Activated T-cell treated with anti-CD3 and anti-CD28 coated beads, Interleukin-2, amount 50 U/mL, for 24 hours (primary cell): ENCODE data around the gene DNAL1.
A peak's percentile ranks its signal among the peaks of the same experiment; 100 is the strongest.

ENCODE experiments used
- DNase-seq: peaks from one replicate; pipeline ENCODE4 v3.0.0-alpha.2; 2020
- H3K27ac Mint-ChIP-seq: 2 replicates; pipeline ENCODE4 v1.8.0; 2020; ENCODE audit warnings: mild to moderate bottlenecking, mixed read lengths
- H3K27me3 Mint-ChIP-seq: 2 replicates; pipeline ENCODE4 v1.8.0; 2020; ENCODE audit warnings: mixed read lengths
- H3K36me3 Mint-ChIP-seq: 2 replicates; pipeline ENCODE4 v1.8.0; 2020; ENCODE audit warnings: low read depth, mixed read lengths
- H3K4me1 Mint-ChIP-seq: 2 replicates; pipeline ENCODE4 v1.8.0; 2020; ENCODE audit warnings: low read depth, mixed read lengths
- H3K4me3 Mint-ChIP-seq: 2 replicates; pipeline ENCODE4 v1.8.0; 2020; ENCODE audit warnings: mild to moderate bottlenecking, moderate library complexity, mixed read lengths
- H3K9me3 Mint-ChIP-seq: 2 replicates; pipeline ENCODE4 v1.8.0; 2020; ENCODE audit warnings: mixed read lengths

The DNAL1 gene, protein sequence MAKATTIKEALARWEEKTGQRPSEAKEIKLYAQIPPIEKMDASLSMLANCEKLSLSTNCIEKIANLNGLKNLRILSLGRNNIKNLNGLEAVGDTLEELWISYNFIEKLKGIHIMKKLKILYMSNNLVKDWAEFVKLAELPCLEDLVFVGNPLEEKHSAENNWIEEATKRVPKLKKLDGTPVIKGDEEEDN

GRCh38 chr14:73644531-73645247 lies at the start of gene DNAL1:
DNAL1 (plus strand) TSS chr14:73644986; CDS start chr14:73645040, 54 bp downstream.
- DNase-seq: peak; percentile 93
- peaks cover 4% of the 10 kb centered on the region for H3K36me3 Mint-ChIP-seq
- H3K4me3 Mint-ChIP-seq: peak within 1 kb of the TSS; percentile 90
- H3K27ac Mint-ChIP-seq: peak within 1 kb of the TSS; percentile 89
- peaks cover 21% of the 10 kb centered on the region for H3K4me1 Mint-ChIP-seq
- H3K27me3 Mint-ChIP-seq: no peaks in the 10 kb centered on the region
- H3K9me3 Mint-ChIP-seq: no peaks in the 10 kb centered on the region

- DNase-seq: no peak
- H3K27ac Mint-ChIP-seq: no peak overlapping the region
- no peak overlapping the region for H3K4me3 Mint-ChIP-seq
- H3K9me3 Mint-ChIP-seq: no peaks in the 10 kb centered on the region
- H3K36me3 Mint-ChIP-seq: no peaks in the 10 kb centered on the region
- no peaks in the 10 kb centered on the region for H3K4me1 Mint-ChIP-seq
- no peaks in the 10 kb centered on the region for H3K27me3 Mint-ChIP-seq
Observed at GRCh38 chr14:73599499-73599898, 45.3 kb upstream of the DNAL1 start.

DNA sequence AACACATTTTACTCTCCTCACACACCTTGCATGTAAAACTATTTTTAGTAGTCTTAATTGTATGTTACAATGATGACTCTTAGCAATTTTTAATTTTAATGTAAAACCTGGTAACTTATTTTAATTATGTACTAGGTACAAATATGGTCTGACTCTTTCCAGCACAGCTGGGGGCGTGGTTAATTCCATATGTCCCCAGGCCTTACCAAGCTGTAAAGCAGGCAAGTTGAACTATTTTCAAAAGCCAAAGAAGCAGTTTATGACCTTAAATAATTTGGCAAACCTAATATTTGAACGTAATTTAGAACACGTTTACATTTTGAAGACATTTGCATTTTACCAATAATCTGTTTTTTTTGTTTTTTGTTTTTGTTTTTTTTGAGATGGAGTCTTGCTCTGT lies 41.8 kb upstream of the DNAL1 start:
- Mint-ChIP-seq H3K27me3 (no peaks in the 10 kb centered on the region), H3K36me3 (no peaks in the 10 kb centered on the region), H3K4me3 (no peak overlapping the region), H3K9me3 (no peaks in the 10 kb centered on the region), H3K4me1 (no peaks in the 10 kb centered on the region), H3K27ac (no peak overlapping the region)
- no peak for DNase-seq

- H3K4me1 Mint-ChIP-seq: no peaks in the 10 kb centered on the region
- no peaks in the 10 kb centered on the region for H3K9me3 Mint-ChIP-seq
- no peak overlapping the region for H3K4me3 Mint-ChIP-seq
- no peaks in the 10 kb centered on the region for H3K36me3 Mint-ChIP-seq
- DNase-seq: no peak
- no peak overlapping the region for H3K27ac Mint-ChIP-seq
- H3K27me3 Mint-ChIP-seq: no peaks in the 10 kb centered on the region
Observed at GRCh38 chr14:73606271-73606670, 38.5 kb upstream of the DNAL1 start.

DNA sequence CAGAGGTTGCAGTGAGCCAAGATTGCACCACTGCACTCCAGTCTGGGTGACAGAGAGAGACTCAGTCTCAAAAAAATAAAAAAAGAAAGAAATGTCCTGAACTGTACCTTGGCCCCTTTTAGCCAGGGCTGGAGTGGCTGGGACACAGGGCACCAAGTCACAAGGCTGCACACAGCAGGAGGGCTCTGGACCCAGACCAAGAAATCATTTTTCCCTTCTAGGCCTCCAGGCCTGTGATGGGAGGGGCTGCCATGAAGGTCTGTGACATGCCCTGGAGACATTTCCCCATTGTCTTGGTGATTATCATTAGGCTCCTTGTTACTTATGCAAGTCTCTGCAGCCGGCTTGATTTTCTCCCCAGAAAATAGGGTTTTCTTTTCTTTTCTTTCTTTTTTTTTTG lies 37.5 kb upstream of the DNAL1 start:
- Mint-ChIP-seq H3K4me3 (no peak overlapping the region), H3K27ac (no peak overlapping the region), H3K36me3 (no peaks in the 10 kb centered on the region), H3K4me1 (peaks cover 2% of the 10 kb centered on the region), H3K27me3 (no peaks in the 10 kb centered on the region), H3K9me3 (no peaks in the 10 kb centered on the region)
- DNase-seq: no peak

GRCh38 chr14:73610687-73611086 lies 34.1 kb upstream of the DNAL1 start:
- H3K4me3 Mint-ChIP-seq: no peak overlapping the region
- H3K9me3 Mint-ChIP-seq: no peaks in the 10 kb centered on the region
- H3K4me1 Mint-ChIP-seq: peaks cover 6% of the 10 kb centered on the region
- H3K27me3 Mint-ChIP-seq: peaks cover 4% of the 10 kb centered on the region
- H3K36me3 Mint-ChIP-seq: no peaks in the 10 kb centered on the region
- no peak overlapping the region for H3K27ac Mint-ChIP-seq
- DNase-seq: no peak

GRCh38 chr14:73612339-73613045 lies 32.3 kb upstream of the DNAL1 start, which contains the start of gene ACOT6:
ACOT6 (plus strand) TSS chr14:73612517; CDS start chr14:73612572, 55 bp downstream.
- peak; percentile 81 for DNase-seq
- Mint-ChIP-seq H3K4me1 (peaks cover 6% of the 10 kb centered on the region), H3K4me3 (peak within 1 kb of the TSS; percentile 77), H3K27ac (no peak within 1 kb of the TSS), H3K36me3 (no peaks in the 10 kb centered on the region), H3K9me3 (no peaks in the 10 kb centered on the region), H3K27me3 (peaks cover 4% of the 10 kb centered on the region)

- H3K27ac Mint-ChIP-seq: no peak overlapping the region
Observed at GRCh38 chr14:73613046-73613383, 31.8 kb upstream of the DNAL1 start.

DNA sequence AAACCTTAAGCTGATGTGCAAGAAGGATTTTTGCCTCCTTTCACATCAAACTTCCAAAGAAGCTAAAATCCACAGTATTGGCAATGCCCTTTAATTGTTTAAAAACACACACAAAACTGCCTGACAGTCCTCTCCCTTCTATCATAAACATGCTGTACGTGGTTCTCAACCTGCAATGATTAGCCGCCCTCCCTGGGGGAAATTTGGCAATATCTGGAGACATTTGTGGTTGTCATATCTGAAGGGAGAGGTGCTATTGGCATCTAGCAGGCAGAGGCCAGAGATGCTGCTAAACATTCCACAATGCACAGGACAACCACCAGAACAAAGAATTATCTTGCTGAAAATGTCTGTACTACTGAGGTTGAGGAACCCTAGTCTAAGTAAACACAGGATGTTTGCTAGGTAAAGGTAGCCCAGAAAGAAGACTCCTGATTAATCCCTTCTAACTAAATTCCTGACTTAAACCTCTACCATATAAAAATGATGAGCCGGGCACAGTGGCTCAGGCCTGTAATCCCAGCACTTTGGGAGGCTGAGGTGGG lies 31.3 kb upstream of the DNAL1 start:
- H3K9me3 Mint-ChIP-seq: no peaks in the 10 kb centered on the region
- peaks cover 4% of the 10 kb centered on the region for H3K27me3 Mint-ChIP-seq
- no peak overlapping the region for H3K27ac Mint-ChIP-seq
- H3K4me3 Mint-ChIP-seq: peak overlapping the region; percentile 77
- H3K36me3 Mint-ChIP-seq: no peaks in the 10 kb centered on the region
- no peak for DNase-seq
- peaks cover 6% of the 10 kb centered on the region for H3K4me1 Mint-ChIP-seq

More at GRCh38 chr14:73613046-73613383, 31.8 kb upstream of the DNAL1 start:
- Mint-ChIP-seq H3K9me3 (no peaks in the 10 kb centered on the region), H3K36me3 (no peaks in the 10 kb centered on the region), H3K4me3 (peak overlapping the region; percentile 77), H3K4me1 (peaks cover 6% of the 10 kb centered on the region), H3K27me3 (peaks cover 4% of the 10 kb centered on the region)
- no peak for DNase-seq

GRCh38 chr14:73616831-73617230 lies 28.0 kb upstream of the DNAL1 start:
- no peak for DNase-seq
- Mint-ChIP-seq H3K4me3 (no peak overlapping the region), H3K4me1 (peaks cover 6% of the 10 kb centered on the region), H3K27ac (no peak overlapping the region), H3K27me3 (peaks cover 4% of the 10 kb centered on the region), H3K9me3 (no peaks in the 10 kb centered on the region), H3K36me3 (no peaks in the 10 kb centered on the region)

DNA sequence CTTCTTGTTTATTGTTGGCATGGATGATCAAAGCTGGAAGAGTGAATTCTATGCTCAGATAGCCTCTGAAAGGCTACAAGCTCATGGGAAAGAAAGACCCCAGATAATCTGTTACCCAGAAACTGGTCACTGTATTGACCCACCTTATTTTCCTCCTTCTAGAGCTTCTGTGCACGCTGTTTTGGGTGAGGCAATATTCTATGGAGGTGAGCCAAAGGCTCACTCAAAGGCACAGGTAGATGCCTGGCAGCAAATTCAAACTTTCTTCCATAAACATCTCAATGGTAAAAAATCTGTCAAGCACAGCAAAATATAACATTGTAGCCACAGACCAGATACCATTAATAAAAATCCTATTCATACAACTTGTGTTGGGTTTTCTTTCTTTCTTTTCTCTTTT lies 25.3 kb upstream of the DNAL1 start:
- Mint-ChIP-seq H3K9me3 (no peaks in the 10 kb centered on the region), H3K4me1 (no peaks in the 10 kb centered on the region), H3K36me3 (no peaks in the 10 kb centered on the region), H3K27ac (no peak overlapping the region), H3K4me3 (no peak overlapping the region), H3K27me3 (no peaks in the 10 kb centered on the region)
- DNase-seq: no peak

DNA sequence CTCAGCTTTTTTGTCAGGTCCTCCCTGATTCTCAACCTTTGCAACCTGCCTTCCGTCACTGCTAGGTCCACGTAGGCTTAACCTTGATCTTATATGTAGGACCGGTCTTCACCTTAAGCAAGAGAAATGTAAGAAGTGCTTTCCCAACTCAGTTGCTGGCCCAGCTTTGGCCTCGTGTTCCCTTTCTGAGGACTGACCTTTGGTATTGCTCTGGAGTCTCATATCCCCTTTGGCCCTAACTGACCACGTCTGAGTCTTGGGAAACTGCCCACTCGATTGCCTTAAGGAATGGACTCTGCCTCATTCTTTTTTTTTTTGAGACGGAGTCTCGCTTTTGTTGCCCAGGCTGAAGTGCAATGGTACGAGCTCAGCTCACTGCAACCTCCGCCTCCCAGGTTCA lies 24.5 kb upstream of the DNAL1 start:
- H3K9me3 Mint-ChIP-seq: no peaks in the 10 kb centered on the region
- H3K27me3 Mint-ChIP-seq: no peaks in the 10 kb centered on the region
- no peak overlapping the region for H3K27ac Mint-ChIP-seq
- no peaks in the 10 kb centered on the region for H3K4me1 Mint-ChIP-seq
- no peak for DNase-seq
- no peak overlapping the region for H3K4me3 Mint-ChIP-seq
- H3K36me3 Mint-ChIP-seq: no peaks in the 10 kb centered on the region

DNA sequence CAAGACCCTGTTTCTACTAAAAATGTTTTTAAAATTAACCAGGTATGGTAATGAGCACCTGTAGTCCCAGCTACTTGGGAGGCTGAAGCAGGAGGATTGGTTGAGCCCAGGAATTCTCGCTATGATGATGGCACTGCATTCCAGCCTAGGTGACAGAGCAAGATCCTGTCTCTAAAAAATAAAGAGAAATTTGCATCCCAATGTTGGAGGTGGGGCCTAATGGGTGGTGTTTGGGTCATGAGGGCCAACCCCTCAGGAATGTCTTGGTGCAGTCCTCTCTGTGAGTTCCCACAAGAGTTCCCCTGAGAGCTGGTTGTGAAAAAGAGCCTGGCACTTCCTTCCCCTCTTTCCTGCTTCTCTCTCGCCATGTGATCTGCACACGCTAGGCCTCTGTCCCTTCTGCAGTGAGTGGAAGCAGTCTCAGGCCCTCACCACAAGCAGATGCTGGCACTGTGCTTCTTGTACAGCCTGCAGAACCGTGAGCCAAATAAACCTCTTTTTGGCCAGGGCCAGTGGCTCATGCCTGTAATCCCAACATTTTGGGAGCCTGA lies 21.2 kb upstream of the DNAL1 start:
- Mint-ChIP-seq H3K4me3 (no peak overlapping the region), H3K36me3 (no peaks in the 10 kb centered on the region), H3K27me3 (no peaks in the 10 kb centered on the region), H3K4me1 (peaks cover 2% of the 10 kb centered on the region), H3K9me3 (no peaks in the 10 kb centered on the region), H3K27ac (no peak overlapping the region)
- DNase-seq: no peak

- H3K4me1 Mint-ChIP-seq: peaks cover 2% of the 10 kb centered on the region
- H3K36me3 Mint-ChIP-seq: no peaks in the 10 kb centered on the region
- DNase-seq: no peak
- no peak overlapping the region for H3K4me3 Mint-ChIP-seq
- no peaks in the 10 kb centered on the region for H3K9me3 Mint-ChIP-seq
- peaks cover 5% of the 10 kb centered on the region for H3K27me3 Mint-ChIP-seq
- H3K27ac Mint-ChIP-seq: no peak overlapping the region
Observed at GRCh38 chr14:73625706-73626105, 19.1 kb upstream of the DNAL1 start.
